Peyer's patch (tissue), 4 donors: ENCODE results near the gene TRPV6. TPM values are rescaled to one million over a fixed set of nuclear protein-coding genes. Genes with fewer than 3 reads are reported as not detected.

Experiments
- DNase-seq, 3 donors: peaks; one replicate each; pipeline ENCODE4 v3.0.0-alpha.2; 2017 to 2019
- H3K27ac ChIP-seq, 4 donors: fragments of 200-600 bp; sonication (generic); one replicate each; pipeline ENCODE4 v1.5.1; 2016 to 2019
- H3K27me3 ChIP-seq, 2 donors: fragments of 200-600 bp; sonication (generic); one replicate each; pipeline ENCODE4 v1.5.1; 2019
- H3K36me3 ChIP-seq, 3 donors: fragments of 200-600 bp; sonication (generic); one replicate each; pipeline ENCODE4 v1.5.1; 2016 to 2019
- H3K4me1 ChIP-seq, 4 donors: fragments of 200-600 bp; sonication (generic); one replicate each; pipeline ENCODE4 v1.5.1; 2016 to 2019
- H3K4me3 ChIP-seq, 4 donors: fragments of 200-600 bp; sonication (generic); 1 replicate in 3 of 4; 2 replicates in 1 of 4; pipeline ENCODE4 v1.5.1; 2016 to 2019; ENCODE audit warnings: mild to moderate bottlenecking in 1 of 4
- H3K9me3 ChIP-seq, 4 donors: fragments of 200-600 bp; sonication (generic); one replicate each; pipeline ENCODE4 v1.5.1; 2016 to 2019; ENCODE audit warnings: mild to moderate bottlenecking in 1 of 4
- CTCF ChIP-seq, 6 experiments: fragments of 450-650 bp in 4 of 6; fragments of 200-600 bp in 2 of 6; sonication (generic) in 1 of 6; IDR thresholded peaks; one replicate each; pipeline ENCODE4 v1.5.1; 2017 to 2019; ENCODE audit warnings: antibody characterized with exemption in 6 of 6, mild to moderate bottlenecking in 3 of 6, moderate library complexity in 1 of 6
- POLR2A ChIP-seq, 2 donors: fragments of 450-650 bp; IDR thresholded peaks; one replicate each; pipeline ENCODE4 v1.5.1; 2017; ENCODE audit warnings: antibody characterized with exemption in 2 of 2, mild to moderate bottlenecking in 2 of 2, moderate library complexity in 2 of 2
- total RNA-seq, 4 donors: library from RNA; depleted of rRNA; stranded (reverse); fragments of >200 nt; gene quantifications; one replicate each; pipeline ENCODE4 v1.1.0, GENCODE V29; 2016

Gene TRPV6
- total RNA-seq, 4 donors from 2014 or later: 0.19 to 2.5 (median 0.82) TPM

- H3K4me1 ChIP-seq: peaks cover 0 to 10% (median 0%) of the 10 kb centered on the region in 4 donors
- H3K27ac ChIP-seq: no peak overlapping the region
- no peak for DNase-seq
- H3K9me3 ChIP-seq: no peaks in the 10 kb centered on the region
- no peaks in the 10 kb centered on the region for H3K27me3 ChIP-seq
- TF ChIP-seq POLR2A (IDR thresholded peaks at IDR 0.05) (no peak), CTCF (IDR thresholded peaks at IDR 0.05) (no peak)
- H3K36me3 ChIP-seq: no peaks in the 10 kb centered on the region
- H3K4me3 ChIP-seq: no peak overlapping the region
These were observed 27.5 kb upstream of the TRPV6 start for GRCh38 chr7:142913051-142913450.

GRCh38 chr7:142910481-142910880 is 24.9 kb upstream of the TRPV6 start:
- Histone ChIP-seq H3K4me3 (no peak overlapping the region), H3K9me3 (no peaks in the 10 kb centered on the region), H3K27ac (no peak overlapping the region), H3K4me1 (peaks cover 0 to 10% (median 0%) of the 10 kb centered on the region in 4 donors), H3K36me3 (no peaks in the 10 kb centered on the region), H3K27me3 (no peaks in the 10 kb centered on the region)
- TF ChIP-seq CTCF (IDR thresholded peaks at IDR 0.05) (no peak), POLR2A (IDR thresholded peaks at IDR 0.05) (no peak)
- no peak for DNase-seq

- no peaks in the 10 kb centered on the region for H3K9me3 ChIP-seq
- peaks cover 0 to 10% (median 0%) of the 10 kb centered on the region in 4 donors for H3K4me1 ChIP-seq
- no peak overlapping the region for H3K4me3 ChIP-seq
- no peaks in the 10 kb centered on the region for H3K36me3 ChIP-seq
- no peaks in the 10 kb centered on the region for H3K27me3 ChIP-seq
- DNase-seq: no peak
- TF ChIP-seq POLR2A (IDR thresholded peaks at IDR 0.05) (no peak), CTCF (IDR thresholded peaks at IDR 0.05) (no peak)
- no peak overlapping the region for H3K27ac ChIP-seq
These were observed 24.5 kb upstream of the TRPV6 start for GRCh38 chr7:142910031-142910433.

GRCh38 chr7:142908921-142909890 is 23.7 kb upstream of the TRPV6 start:
- TF ChIP-seq POLR2A (IDR thresholded peaks at IDR 0.05): no peak
- TF ChIP-seq CTCF (IDR thresholded peaks at IDR 0.05): peak in 3 of 6 experiments; percentile 33
- Histone ChIP-seq H3K9me3 (peaks cover 0 to 6% (median 2%) of the 10 kb centered on the region in 4 donors), H3K36me3 (no peaks in the 10 kb centered on the region), H3K27me3 (no peaks in the 10 kb centered on the region), H3K4me1 (peaks cover 0 to 10% (median 0%) of the 10 kb centered on the region in 4 donors), H3K27ac (no peak overlapping the region), H3K4me3 (no peak overlapping the region)
- DNase-seq: no peak

- Histone ChIP-seq H3K4me1 (peaks cover 0 to 10% (median 0%) of the 10 kb centered on the region in 4 donors), H3K27ac (no peak overlapping the region)
These were observed 22.7 kb upstream of the TRPV6 start for GRCh38 chr7:142908290-142908689.

More at GRCh38 chr7:142908290-142908689, 22.7 kb upstream of the TRPV6 start:
- DNase-seq: no peak
- H3K4me3 ChIP-seq: no peak overlapping the region
- H3K36me3 ChIP-seq: no peaks in the 10 kb centered on the region
- peaks cover 0 to 7% (median 2%) of the 10 kb centered on the region in 4 donors for H3K9me3 ChIP-seq
- no peaks in the 10 kb centered on the region for H3K27me3 ChIP-seq
- no peak for TF ChIP-seq CTCF (IDR thresholded peaks at IDR 0.05)
- TF ChIP-seq POLR2A (IDR thresholded peaks at IDR 0.05): no peak
